HL-60/S4 treated with retinoic acid at 250 ng/mL for 4 days and 3 days (cell line): ENCODE data around the gene RASSF9.

Experiments used
- in situ Hi-C: fragments of 300-500 bp; cut with MboI; formaldehyde crosslinking; loops from 2 replicates; pipeline ENCODE4 v1.7.0; 2022; ENCODE audit warnings: low sequenced_read_pairs

The RASSF9 gene

GRCh38 chr12:85821759-85822158 lies 14.4 kb downstream of the RASSF9 start:
- in situ Hi-C loops, result no loop called here

GRCh38 chr12:85821206-85821605 lies 15.0 kb downstream of the RASSF9 start:
- in situ Hi-C loops, result no loop called here

- in situ Hi-C loops, result no loop called here
Measured at GRCh38 chr12:85820101-85820500, 16.1 kb downstream of the RASSF9 start.

- in situ Hi-C loops, result no loop called here
Measured at GRCh38 chr12:85814741-85815140, 21.5 kb downstream of the RASSF9 start.

- in situ Hi-C loops, result no loop called here
Measured at GRCh38 chr12:85814071-85814470, 22.1 kb downstream of the RASSF9 start.

GRCh38 chr12:85809500-85809899 lies 26.7 kb downstream of the RASSF9 start:
- in situ Hi-C loops, result no loop called here

GRCh38 chr12:85807730-85808129 lies 28.5 kb downstream of the RASSF9 start:
- in situ Hi-C loops, result no loop called here

GRCh38 chr12:85805654-85806053 lies 30.6 kb downstream of the RASSF9 start:
- in situ Hi-C loops, result no loop called here

GRCh38 chr12:85804663-85805062 lies 31.5 kb downstream of the RASSF9 start:
- in situ Hi-C loops, result no loop called here

- in situ Hi-C loops, result no loop called here
Measured at GRCh38 chr12:85803923-85804322, 32.3 kb downstream of the RASSF9 start.

- in situ Hi-C loops, result no loop called here
Measured at GRCh38 chr12:85803231-85803630, 33.0 kb downstream of the RASSF9 start.

- in situ Hi-C loops, result no loop called here
Measured at GRCh38 chr12:85798122-85798521, 38.1 kb downstream of the RASSF9 start.

GRCh38 chr12:85796001-85796400 lies 40.2 kb downstream of the RASSF9 start:
- in situ Hi-C loops, result no loop called here

- in situ Hi-C loops, result no loop called here
Measured at GRCh38 chr12:85794531-85794930, 41.7 kb downstream of the RASSF9 start.

GRCh38 chr12:85784096-85784720 lies 52.0 kb downstream of the RASSF9 start:
- in situ Hi-C loops, result no loop called here

GRCh38 chr12:85782711-85783110 lies 53.5 kb downstream of the RASSF9 start:
- in situ Hi-C loops, result no loop called here

GRCh38 chr12:85781766-85782165 lies 54.4 kb downstream of the RASSF9 start:
- in situ Hi-C loops, result no loop called here

GRCh38 chr12:85779768-85780167 lies 56.4 kb downstream of the RASSF9 start:
- in situ Hi-C loops, result no loop called here

- in situ Hi-C loops, result no loop called here
Measured at GRCh38 chr12:85775091-85775490, 61.1 kb downstream of the RASSF9 start.

- in situ Hi-C loops, result no loop called here
Measured at GRCh38 chr12:85765453-85765869, 70.7 kb downstream of the RASSF9 start.

GRCh38 chr12:85759623-85760022 lies 76.6 kb downstream of the RASSF9 start:
- in situ Hi-C loops, result no loop called here

- in situ Hi-C loops, result no loop called here
Measured at GRCh38 chr12:85759091-85759490, 77.1 kb downstream of the RASSF9 start.

- in situ Hi-C loops, result no loop called here
Measured at GRCh38 chr12:85755760-85756159, 80.4 kb downstream of the RASSF9 start.
